ENCODE data around the gene C6orf15. TPM values are rescaled to one million over a fixed set of nuclear protein-coding genes. Genes with fewer than 3 reads are reported as not detected.

The C6orf15 gene
- total and polyA plus RNA-seq, 2 donors (not counting 3 experiments of a cell fraction or from before 2014, with no cell fraction given) = not detected

DNA sequence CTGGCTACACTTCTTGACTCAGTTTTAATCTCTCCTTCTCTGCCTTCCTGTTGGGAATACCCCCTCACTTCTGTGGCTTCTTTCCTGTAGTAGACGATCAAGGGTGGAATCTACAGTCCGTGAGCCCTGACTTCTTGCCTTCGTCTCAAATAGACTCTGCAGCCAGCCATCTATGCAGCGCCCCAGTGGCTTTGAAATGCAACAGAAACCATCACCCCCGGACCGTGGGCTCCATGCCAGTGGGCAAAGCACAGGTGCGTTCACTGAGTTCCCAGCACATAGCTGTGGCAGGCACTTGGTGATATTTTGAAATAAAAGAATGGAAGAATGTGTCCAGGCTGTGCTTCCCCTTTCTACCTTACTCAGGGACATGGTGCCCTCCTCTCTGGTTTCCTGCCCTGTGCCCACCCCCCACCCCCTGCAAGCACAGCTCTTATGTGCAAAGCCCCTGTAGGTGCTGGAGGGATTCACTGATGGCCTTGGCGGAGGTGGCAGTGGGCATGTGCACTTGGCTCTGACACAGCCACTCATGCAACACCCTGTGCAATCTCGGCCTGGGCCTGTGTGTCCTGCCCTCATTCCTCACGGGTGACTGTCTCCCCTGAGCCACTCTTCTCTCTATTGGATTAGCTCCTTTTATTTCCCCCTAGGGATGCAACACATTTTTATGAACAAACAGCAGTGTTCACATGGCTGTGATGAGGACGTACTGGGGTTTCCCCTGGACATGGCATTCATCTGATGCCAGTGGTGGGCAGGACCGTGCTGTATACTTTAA lies 13.4 kb upstream of the C6orf15 start:
- BruUV-seq (replicated peaks) = no TSS peak
- H3K4me2 ChIP-seq (ENCODE audit: insufficient read depth, low read length) = no peak overlapping the region
- no peaks in the 10 kb centered on the region for H4K20me1 ChIP-seq (replicated peaks; ENCODE audit: control insufficient read depth, extremely low read depth, insufficient read depth, low read length)
- no peak overlapping the region for H2AFZ ChIP-seq (ENCODE audit: low read depth, low read length)
- dilution Hi-C loops (cut with MboI; ENCODE audit: extremely low pct_ligation_motif_present, low sequenced_read_pairs) (no loop called here), intact Hi-C loops (cut with micrococcal nuclease) (loop anchor here (5.0 kb wide), 1 partner anchor 298 kb away; no protein-coding TSS in a partner anchor)
- no peak overlapping the region for H3K4me3 ChIP-seq (replicated peaks in 1 of 3; ENCODE audit: insufficient read depth in 1 of 3, low read depth in 1 of 3, low read length in 3 of 3)
- H3K9ac ChIP-seq (replicated peaks; ENCODE audit: extremely low read depth, insufficient read depth, low read length) = no peak overlapping the region
- ChIA-PET CTCF (interaction anchor here (0.9 to 10.6 kb wide), 9 partner anchors 10 to 241 kb away, joined by 3 to 71 read pairs (median 7); partner anchors contain the start of genes PSORS1C1 and VARS2), POLR2A (interaction anchor here (0.6 kb wide), 1 partner anchor 38 kb away, joined by 3 read pairs; no protein-coding TSS in a partner anchor)
- no peaks in the 10 kb centered on the region for H3K36me3 ChIP-seq (ENCODE audit: control insufficient read depth in 2 of 2, extremely low read depth in 1 of 2, insufficient read depth in 2 of 2, low read length in 2 of 2)
- FAIRE-seq = no peak
- no peaks in the 10 kb centered on the region for H3K79me2 ChIP-seq (ENCODE audit: control insufficient read depth, insufficient read depth, low read length)
- H3K9me3 ChIP-seq (replicated peaks; ENCODE audit: control insufficient read depth, insufficient read depth, low read length) = no peaks in the 10 kb centered on the region
- H3K9me1 ChIP-seq (replicated peaks; ENCODE audit: control insufficient read depth, extremely low read depth, insufficient read depth, low read length) = no peaks in the 10 kb centered on the region
- H3K27ac ChIP-seq (ENCODE audit: insufficient read depth, low read depth, low read length) = no peak overlapping the region
- TF ChIP-seq POLR2A (IDR thresholded peaks at IDR 0.05; ENCODE audit: low read depth, low read length) (no peak), GATA2 (IDR thresholded peaks at IDR 0.05; ENCODE audit: insufficient read depth, insufficient read length, low read depth, low read length) (no peak), MYC (IDR thresholded peaks at IDR 0.05; ENCODE audit: low read depth, low read length) (no peak), JUN (IDR thresholded peaks at IDR 0.05; ENCODE audit: borderline replicate concordance, insufficient read depth, insufficient read length, low read depth) (no peak), POLR2AphosphoS5 (IDR thresholded peaks at IDR 0.05; ENCODE audit: insufficient read depth, low read depth, low read length) (no peak), FOS (IDR thresholded peaks at IDR 0.05; ENCODE audit: borderline replicate concordance, insufficient read depth, low read length) (no peak), MAX (IDR thresholded peaks at IDR 0.05; ENCODE audit: insufficient read depth, insufficient read length) (no peak), EZH2 (IDR thresholded peaks at IDR 0.05; ENCODE audit: borderline replicate concordance, low read depth, low read length, severe bottlenecking) (no peak)
- TF ChIP-seq, protein P1, sequence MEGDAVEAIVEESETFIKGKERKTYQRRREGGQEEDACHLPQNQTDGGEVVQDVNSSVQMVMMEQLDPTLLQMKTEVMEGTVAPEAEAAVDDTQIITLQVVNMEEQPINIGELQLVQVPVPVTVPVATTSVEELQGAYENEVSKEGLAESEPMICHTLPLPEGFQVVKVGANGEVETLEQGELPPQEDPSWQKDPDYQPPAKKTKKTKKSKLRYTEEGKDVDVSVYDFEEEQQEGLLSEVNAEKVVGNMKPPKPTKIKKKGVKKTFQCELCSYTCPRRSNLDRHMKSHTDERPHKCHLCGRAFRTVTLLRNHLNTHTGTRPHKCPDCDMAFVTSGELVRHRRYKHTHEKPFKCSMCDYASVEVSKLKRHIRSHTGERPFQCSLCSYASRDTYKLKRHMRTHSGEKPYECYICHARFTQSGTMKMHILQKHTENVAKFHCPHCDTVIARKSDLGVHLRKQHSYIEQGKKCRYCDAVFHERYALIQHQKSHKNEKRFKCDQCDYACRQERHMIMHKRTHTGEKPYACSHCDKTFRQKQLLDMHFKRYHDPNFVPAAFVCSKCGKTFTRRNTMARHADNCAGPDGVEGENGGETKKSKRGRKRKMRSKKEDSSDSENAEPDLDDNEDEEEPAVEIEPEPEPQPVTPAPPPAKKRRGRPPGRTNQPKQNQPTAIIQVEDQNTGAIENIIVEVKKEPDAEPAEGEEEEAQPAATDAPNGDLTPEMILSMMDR (IDR thresholded peaks at IDR 0.05; ENCODE audit: extremely low read depth in 1 of 2, insufficient read depth in 1 of 2, low read depth in 1 of 2, low read length in 2 of 2) = no peak
- H3K4me1 ChIP-seq (ENCODE audit: control insufficient read depth, extremely low read depth, insufficient read depth, low read length) = peaks cover 36% of the 10 kb centered on the region
- DNase-seq (ENCODE audit: low read depth, low spot score) = no peak
- peaks cover 3 to 6% of the 10 kb centered on the region in 2 experiments for H3K27me3 ChIP-seq (ENCODE audit: control insufficient read depth in 2 of 2, insufficient read depth in 2 of 2, low read length in 2 of 2)

Measured in endothelial cell of umbilical vein (primary cell).